Neural cell (in vitro differentiated cells): ENCODE data around the gene SUSD4. TPM values are rescaled to one million over a fixed set of nuclear protein-coding genes. Genes with fewer than 3 reads are reported as not detected.

Experiments used
- H2AFZ ChIP-seq: fragments of 200-600, 300-800 bp; sonication (generic), shearing (Covaris generic); 2 replicates; pipeline ENCODE4 v1.6.0; 2014; ENCODE audit warnings: low read depth, mild to moderate bottlenecking, antibody characterized with exemption, low read length, moderate library complexity
- H3F3A ChIP-seq: fragments of 200-600 bp; shearing (Covaris generic); 2 replicates; pipeline ENCODE4 v1.6.1; 2016; ENCODE audit warnings: mild to moderate bottlenecking, moderate library complexity, mixed read lengths, antibody characterized with exemption, low read length; ENCODE audit not compliant: insufficient read depth, poor library complexity, severe bottlenecking
- H3K27ac ChIP-seq: fragments of 200-600, 300-800 bp; sonication (generic), shearing (Covaris generic); 2 replicates; pipeline ENCODE4 v1.5.1; 2014; ENCODE audit warnings: mild to moderate bottlenecking, low read length, moderate library complexity
- H3K27me3 ChIP-seq: fragments of 300-800, 200-600 bp; sonication (generic), shearing (Covaris generic); 2 replicates; pipeline ENCODE4 v1.6.0; 2014; ENCODE audit warnings: mild to moderate bottlenecking, low read depth, low read length, moderate library complexity; ENCODE audit not compliant: insufficient read depth
- H3K36me3 ChIP-seq: fragments of 300-800, 200-600 bp; sonication (generic), shearing (Covaris generic); 2 replicates; pipeline ENCODE4 v1.5.1; 2014; ENCODE audit warnings: mild to moderate bottlenecking, antibody characterized with exemption, low read length, moderate library complexity; ENCODE audit not compliant: insufficient read depth
- H3K4me2 ChIP-seq: fragments of 300-800, 200-600 bp; sonication (generic), shearing (Covaris generic); 2 replicates; pipeline ENCODE4 v1.6.0; 2014; ENCODE audit warnings: mild to moderate bottlenecking, low read length
- H3K4me3 ChIP-seq: fragments of 300-800, 200-600 bp; sonication (generic), shearing (Covaris generic); 2 replicates; pipeline ENCODE4 v1.5.1; 2014; ENCODE audit warnings: mild to moderate bottlenecking, low read length, moderate library complexity
- H3K79me2 ChIP-seq: fragments of 200-600 bp; shearing (Covaris generic); replicated peaks from 2 replicates; pipeline ENCODE4 v1.6.0; 2014; ENCODE audit warnings: mild to moderate bottlenecking, low read length, moderate library complexity; ENCODE audit not compliant: insufficient read depth
- H3K9ac ChIP-seq: fragments of 300-800, 200-600 bp; sonication (generic), shearing (Covaris generic); 2 replicates; pipeline ENCODE4 v1.6.1; 2016; ENCODE audit warnings: mild to moderate bottlenecking, low read length, mixed read lengths
- H3K9me2 ChIP-seq: fragments of 200-600 bp; shearing (Covaris generic); 2 replicates; pipeline ENCODE4 v1.6.1; 2016; ENCODE audit warnings: mild to moderate bottlenecking, low read length, mixed read lengths; ENCODE audit not compliant: insufficient read depth
- H3K9me3 ChIP-seq: fragments of 200-600, 300-800 bp; sonication (generic), shearing (Covaris generic); 2 replicates; pipeline ENCODE4 v1.6.1; 2016; ENCODE audit warnings: mild to moderate bottlenecking, mixed run types, low read length, moderate library complexity, mixed read lengths
- H4K20me1 ChIP-seq: fragments of 200-600 bp; shearing (Covaris generic); 2 replicates; pipeline ENCODE4 v1.6.1; 2016; ENCODE audit warnings: mild to moderate bottlenecking, mixed run types; ENCODE audit not compliant: insufficient read depth
- CTCF ChIP-seq: fragments of 450-650 bp; IDR thresholded peaks from 2 replicates; pipeline ENCODE4 v1.5.1; 2014; ENCODE audit warnings: antibody characterized with exemption, mild to moderate bottlenecking, moderate library complexity; ENCODE audit not compliant: poor library complexity, severe bottlenecking
- EP300 ChIP-seq: fragments of 450-650 bp; conservative IDR thresholded peaks from 2 replicates; pipeline ENCODE4 v1.6.1; 2014; ENCODE audit warnings: antibody characterized with exemption, mild to moderate bottlenecking, moderate library complexity; ENCODE audit not compliant: poor library complexity, severe bottlenecking
- EZH2 ChIP-seq: fragments of 200-600, 300-800 bp; shearing (Covaris generic), sonication (generic); IDR thresholded peaks from 2 replicates; pipeline ENCODE4 v1.6.1; 2014; ENCODE audit warnings: antibody characterized with exemption, low read length, borderline replicate concordance, mild to moderate bottlenecking; ENCODE audit not compliant: insufficient read depth, poor library complexity, severe bottlenecking
- MXI1 ChIP-seq: fragments of 450-650 bp; conservative IDR thresholded peaks from 2 replicates; pipeline ENCODE4 v1.6.1; 2014; ENCODE audit warnings: antibody characterized with exemption, mild to moderate bottlenecking; ENCODE audit not compliant: poor library complexity, severe bottlenecking
- POLR2AphosphoS5 ChIP-seq: IDR thresholded peaks from 2 replicates; pipeline ENCODE4 v1.6.1; 2012
- RAD21 ChIP-seq: fragments of 450-650 bp; conservative IDR thresholded peaks from 2 replicates; pipeline ENCODE4 v1.6.1; 2014; ENCODE audit warnings: antibody characterized with exemption, mild to moderate bottlenecking, moderate library complexity
- REST ChIP-seq: IDR thresholded peaks from 2 replicates; pipeline ENCODE4 v1.6.1; 2012; ENCODE audit warnings: borderline replicate concordance
- SMC3 ChIP-seq: fragments of 450-650 bp; conservative IDR thresholded peaks from 2 replicates; pipeline ENCODE4 v1.6.1; 2014; ENCODE audit warnings: antibody characterized with exemption, mild to moderate bottlenecking, moderate library complexity; ENCODE audit not compliant: poor library complexity
- TAF1 ChIP-seq: IDR thresholded peaks from 2 replicates; pipeline ENCODE4 v1.6.1; 2012; ENCODE audit warnings: low read depth
- polyA plus RNA-seq: library from polyadenylated mRNA; depleted of rRNA; stranded (reverse); fragments of >200 nt; gene quantifications from 2 replicates; pipeline ENCODE4 v1.2.3, GENCODE V29; 2014

The SUSD4 gene
- polyA plus RNA-seq, 1 donor from 2014 or later, result 31.5 TPM

- Histone ChIP-seq H3K36me3 (no peaks in the 10 kb centered on the region), H3K9me2 (no peaks in the 10 kb centered on the region), H3K9ac (no peak overlapping the region), H2AFZ (no peak overlapping the region), H3K79me2 (no peaks in the 10 kb centered on the region), H4K20me1 (no peaks in the 10 kb centered on the region), H3K27ac (no peak overlapping the region), H3K27me3 (no peaks in the 10 kb centered on the region), H3K4me3 (no peak overlapping the region), H3K4me2 (no peak overlapping the region), H3F3A (no peaks in the 10 kb centered on the region), H3K9me3 (no peaks in the 10 kb centered on the region)
- TF ChIP-seq REST, result no peak
- TF ChIP-seq MXI1, result no peak
- TF ChIP-seq EP300, result no peak
- TF ChIP-seq RAD21, result no peak
- TF ChIP-seq CTCF, result no peak
- TF ChIP-seq SMC3, result no peak
- no peak for TF ChIP-seq TAF1
- TF ChIP-seq EZH2, result no peak
- TF ChIP-seq POLR2AphosphoS5, result no peak
Observed at GRCh38 chr1:223316082-223316481, 47.9 kb downstream of the SUSD4 start.

GRCh38 chr1:223315665-223316064 is 48.3 kb downstream of the SUSD4 start:
- no peaks in the 10 kb centered on the region for H3K9me3 ChIP-seq
- H3K27me3 ChIP-seq, result no peaks in the 10 kb centered on the region
- no peaks in the 10 kb centered on the region for H3K36me3 ChIP-seq
- H4K20me1 ChIP-seq, result no peaks in the 10 kb centered on the region
- no peaks in the 10 kb centered on the region for H3K9me2 ChIP-seq
- H3K9ac ChIP-seq, result no peak overlapping the region
- no peak overlapping the region for H2AFZ ChIP-seq
- no peaks in the 10 kb centered on the region for H3F3A ChIP-seq
- no peak overlapping the region for H3K27ac ChIP-seq
- H3K4me2 ChIP-seq, result no peak overlapping the region
- H3K4me3 ChIP-seq, result no peak overlapping the region
- no peaks in the 10 kb centered on the region for H3K79me2 ChIP-seq
- no peak for TF ChIP-seq CTCF
- no peak for TF ChIP-seq RAD21
- TF ChIP-seq POLR2AphosphoS5, result no peak
- no peak for TF ChIP-seq SMC3
- TF ChIP-seq EP300, result no peak
- TF ChIP-seq TAF1, result no peak
- TF ChIP-seq REST, result no peak
- no peak for TF ChIP-seq MXI1
- no peak for TF ChIP-seq EZH2
